HepG2 (cell line): ENCODE results near the gene KIF2C.

Experiments
- CTCF ChIP-seq: sonication (generic); formaldehyde crosslinking; IDR thresholded peaks from 2 replicates; pipeline ENCODE4 v1.5.0; 2020; ENCODE audit warnings: mild to moderate bottlenecking, missing genetic modification reagents, moderate library complexity
- LCORL ChIP-seq, 2 experiments: fragments of 450-650 bp in 1 of 2; sonication (generic) in 1 of 2; formaldehyde crosslinking in 1 of 2; IDR thresholded peaks; 2 replicates each; pipeline versions ENCODE4 v1.5.0 to v1.6.1; 2017 to 2020; ENCODE audit warnings: antibody characterized with exemption in 1 of 2, missing genetic modification reagents in 1 of 2
- NFE2L1 ChIP-seq: sonication (generic); formaldehyde crosslinking; IDR thresholded peaks from 2 replicates; pipeline ENCODE4 v1.4.0; 2020; ENCODE audit warnings: missing genetic modification reagents, mild to moderate bottlenecking, borderline replicate concordance
- NFIC ChIP-seq: IDR thresholded peaks from 2 replicates; pipeline ENCODE4 v1.6.1; 2012; ENCODE audit warnings: mild to moderate bottlenecking, low read length, inconsistent platforms
- NFRKB ChIP-seq: fragments of 450-650 bp; IDR thresholded peaks from 2 replicates; pipeline ENCODE4 v1.6.1; 2017
- PBX3 ChIP-seq: sonication (generic); formaldehyde crosslinking; IDR thresholded peaks from 2 replicates; pipeline ENCODE4 v1.8.1; 2023; ENCODE audit warnings: missing genetic modification reagents, inconsistent platforms, borderline replicate concordance
- ZNF30 ChIP-seq: sonication (generic); formaldehyde crosslinking; IDR thresholded peaks from 2 replicates; pipeline ENCODE4 v1.5.0; 2020; ENCODE audit warnings: mild to moderate bottlenecking, missing genetic modification reagents
- ZNF367 ChIP-seq: sonication (generic); formaldehyde crosslinking; IDR thresholded peaks from 2 replicates; pipeline ENCODE4 v1.4.0; 2020; ENCODE audit warnings: missing genetic modification reagents, borderline replicate concordance
- ZNF670 ChIP-seq: sonication (generic); formaldehyde crosslinking; IDR thresholded peaks from 2 replicates; pipeline ENCODE4 v1.8.0; 2022; ENCODE audit warnings: mild to moderate bottlenecking, missing genetic modification reagents, borderline replicate concordance

- TF ChIP-seq ZNF670 (CRISPR knock-in tag) = no peak
- no peak for TF ChIP-seq CTCF (CRISPR knock-in tag)
- no peak for TF ChIP-seq NFIC
- no peak for TF ChIP-seq LCORL (IDR thresholded peaks at IDR 0.05)
- no peak for TF ChIP-seq LCORL (CRISPR knock-in tag; IDR thresholded peaks at IDR 0.05)
- TF ChIP-seq NFE2L1 = no peak
- no peak for TF ChIP-seq NFRKB
- TF ChIP-seq ZNF30 (CRISPR knock-in tag) = no peak
- no peak for TF ChIP-seq PBX3 (CRISPR knock-in tag)
- TF ChIP-seq ZNF367 (CRISPR knock-in tag) = no peak
These were observed 26.3 kb upstream of the KIF2C start for GRCh38 chr1:44713321-44713781.
